Neural crest cell (in vitro differentiated cells): ENCODE measurements around the gene CNTN4. TPM values are rescaled to one million over a fixed set of nuclear protein-coding genes. Genes with fewer than 3 reads are reported as not detected.

Experiments
- DNase-seq: peaks from one replicate; pipeline ENCODE4 v3.0.0; 2021; ENCODE audit warnings: low read depth, mixed read lengths, low spot score
- H3K27ac Mint-ChIP-seq: one replicate; pipeline ENCODE4 v1.8.0; 2021; ENCODE audit warnings: mild to moderate bottlenecking, mixed read lengths; ENCODE audit not compliant: unreplicated experiment
- H3K27me3 Mint-ChIP-seq: 2 replicates; pipeline ENCODE4 v1.8.0; 2021; ENCODE audit warnings: low read depth, mild to moderate bottlenecking, mixed read lengths
- H3K36me3 Mint-ChIP-seq: 2 replicates; pipeline ENCODE4 v1.8.0; 2021; ENCODE audit warnings: low read depth, mild to moderate bottlenecking, mixed read lengths
- H3K4me1 Mint-ChIP-seq: 2 replicates; pipeline ENCODE4 v1.8.0; 2021; ENCODE audit warnings: mixed read lengths
- H3K4me3 Mint-ChIP-seq: one replicate; pipeline ENCODE4 v1.8.0; 2021; ENCODE audit warnings: mild to moderate bottlenecking, mixed read lengths
- H3K9me3 Mint-ChIP-seq: 2 replicates; pipeline ENCODE4 v1.8.0; 2021; ENCODE audit warnings: mixed read lengths
- CTCF ChIP-seq: fragments of 200-600 bp; sonication (generic); conservative IDR thresholded peaks from 2 replicates; pipeline ENCODE4 v1.5.0; 2021; ENCODE audit warnings: antibody characterized with exemption, mild to moderate bottlenecking
- total RNA-seq: library from RNA; stranded (reverse); gene quantifications from 2 replicates; pipeline ENCODE4 v1.2.1, GENCODE V29; 2021

CNTN4 gene
- total RNA-seq, 1 donor from 2014 or later = 2.9 TPM

GRCh38 chr3:2950159-2950558, 851.5 kb downstream of the CNTN4 start:
- H3K9me3 Mint-ChIP-seq = peaks cover 2% of the 10 kb centered on the region
- no peaks in the 10 kb centered on the region for H3K4me1 Mint-ChIP-seq
- no peak for DNase-seq
- no peak overlapping the region for H3K4me3 Mint-ChIP-seq
- no peak overlapping the region for H3K27ac Mint-ChIP-seq
- no peaks in the 10 kb centered on the region for H3K36me3 Mint-ChIP-seq
- no peak for TF ChIP-seq CTCF
- peaks cover 2% of the 10 kb centered on the region for H3K27me3 Mint-ChIP-seq

- Mint-ChIP-seq H3K9me3 (no peaks in the 10 kb centered on the region), H3K27ac (no peak overlapping the region), H3K27me3 (no peaks in the 10 kb centered on the region), H3K36me3 (no peaks in the 10 kb centered on the region), H3K4me1 (no peaks in the 10 kb centered on the region), H3K4me3 (no peak overlapping the region)
- DNase-seq = no peak
- no peak for TF ChIP-seq CTCF
Measured at GRCh38 chr3:2957115-2957514, 858.4 kb downstream of the CNTN4 start.

- DNase-seq = no peak
- Mint-ChIP-seq H3K4me1 (no peaks in the 10 kb centered on the region), H3K27me3 (no peaks in the 10 kb centered on the region), H3K36me3 (no peaks in the 10 kb centered on the region), H3K9me3 (no peaks in the 10 kb centered on the region), H3K4me3 (no peak overlapping the region), H3K27ac (no peak overlapping the region)
- TF ChIP-seq CTCF = no peak
Measured at GRCh38 chr3:2958551-2958950, 859.9 kb downstream of the CNTN4 start.

GRCh38 chr3:2961576-2961975, 862.9 kb downstream of the CNTN4 start:
- no peak for DNase-seq
- no peak for TF ChIP-seq CTCF
- Mint-ChIP-seq H3K27ac (no peak overlapping the region), H3K27me3 (no peaks in the 10 kb centered on the region), H3K9me3 (no peaks in the 10 kb centered on the region), H3K4me3 (no peak overlapping the region), H3K4me1 (no peaks in the 10 kb centered on the region), H3K36me3 (no peaks in the 10 kb centered on the region)

GRCh38 chr3:2967871-2968270, 869.2 kb downstream of the CNTN4 start:
- no peak for DNase-seq
- Mint-ChIP-seq H3K27me3 (no peaks in the 10 kb centered on the region), H3K4me1 (no peaks in the 10 kb centered on the region), H3K4me3 (no peak overlapping the region), H3K36me3 (no peaks in the 10 kb centered on the region), H3K9me3 (no peaks in the 10 kb centered on the region), H3K27ac (no peak overlapping the region)
- TF ChIP-seq CTCF = no peak

- no peaks in the 10 kb centered on the region for H3K9me3 Mint-ChIP-seq
- no peaks in the 10 kb centered on the region for H3K36me3 Mint-ChIP-seq
- no peaks in the 10 kb centered on the region for H3K27me3 Mint-ChIP-seq
- H3K4me3 Mint-ChIP-seq = no peak overlapping the region
- H3K4me1 Mint-ChIP-seq = no peaks in the 10 kb centered on the region
- H3K27ac Mint-ChIP-seq = no peak overlapping the region
- no peak for TF ChIP-seq CTCF
- DNase-seq = no peak
Measured at GRCh38 chr3:2968475-2968874, 869.8 kb downstream of the CNTN4 start.
